Astrocyte (in vitro differentiated cells and primary cell): ENCODE measurements around the gene AGAP6.
"Not testable (repeated sequence)": the region's sequence is repeated elsewhere in the genome, so short reads cannot be mapped to it uniquely, and the experiment has no call there.

ENCODE experiments used
- EZH2 ChIP-seq: IDR thresholded peaks from 2 replicates; pipeline ENCODE4 v1.6.1; 2012; ENCODE audit warnings: mild to moderate bottlenecking, low read length, inconsistent platforms; ENCODE audit not compliant: insufficient read depth
- TF ChIP-seq, protein P1 (sequence below): IDR thresholded peaks from 2 replicates; pipeline ENCODE4 v1.5.1; 2011; ENCODE audit warnings: low read depth, mild to moderate bottlenecking, inconsistent platforms, low read length, moderate library complexity; ENCODE audit not compliant: insufficient read depth

DNA sequence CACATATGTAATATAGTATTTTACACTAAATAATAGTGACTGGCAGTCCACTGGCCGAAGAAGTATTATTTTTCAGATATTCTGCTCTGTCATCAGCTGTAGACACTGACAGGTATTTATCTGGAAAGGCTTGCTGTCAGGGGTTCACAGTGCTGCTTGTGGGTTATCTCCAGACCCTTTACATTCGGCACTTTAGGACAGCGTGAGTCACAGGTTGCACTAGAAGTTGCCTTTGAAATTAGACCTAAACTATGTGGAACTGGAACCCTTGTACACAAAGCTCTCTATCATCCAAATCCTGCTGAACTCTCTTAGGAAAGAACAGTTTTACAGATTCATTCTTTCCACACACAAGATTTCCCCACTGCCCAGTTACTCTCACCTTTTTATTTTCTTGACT is 16.1 kb upstream of the AGAP6 start:
- TF ChIP-seq, protein P1, sequence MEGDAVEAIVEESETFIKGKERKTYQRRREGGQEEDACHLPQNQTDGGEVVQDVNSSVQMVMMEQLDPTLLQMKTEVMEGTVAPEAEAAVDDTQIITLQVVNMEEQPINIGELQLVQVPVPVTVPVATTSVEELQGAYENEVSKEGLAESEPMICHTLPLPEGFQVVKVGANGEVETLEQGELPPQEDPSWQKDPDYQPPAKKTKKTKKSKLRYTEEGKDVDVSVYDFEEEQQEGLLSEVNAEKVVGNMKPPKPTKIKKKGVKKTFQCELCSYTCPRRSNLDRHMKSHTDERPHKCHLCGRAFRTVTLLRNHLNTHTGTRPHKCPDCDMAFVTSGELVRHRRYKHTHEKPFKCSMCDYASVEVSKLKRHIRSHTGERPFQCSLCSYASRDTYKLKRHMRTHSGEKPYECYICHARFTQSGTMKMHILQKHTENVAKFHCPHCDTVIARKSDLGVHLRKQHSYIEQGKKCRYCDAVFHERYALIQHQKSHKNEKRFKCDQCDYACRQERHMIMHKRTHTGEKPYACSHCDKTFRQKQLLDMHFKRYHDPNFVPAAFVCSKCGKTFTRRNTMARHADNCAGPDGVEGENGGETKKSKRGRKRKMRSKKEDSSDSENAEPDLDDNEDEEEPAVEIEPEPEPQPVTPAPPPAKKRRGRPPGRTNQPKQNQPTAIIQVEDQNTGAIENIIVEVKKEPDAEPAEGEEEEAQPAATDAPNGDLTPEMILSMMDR, result not testable (repeated sequence)
- not testable (repeated sequence) for TF ChIP-seq EZH2
